H9 (cell line): Measurements from ENCODE around the gene GMNN. TPM values are rescaled to one million over a fixed set of nuclear protein-coding genes. Genes with fewer than 3 reads are reported as not detected.

Source experiments
- DNase-seq: peaks from one replicate; pipeline ENCODE4 v3.0.0-alpha.2; 2017
- H2AFZ ChIP-seq: one replicate; pipeline ENCODE4 v1.6.1; 2013; ENCODE audit warnings: mild to moderate bottlenecking, low read length, control low read depth, moderate library complexity
- H2AK5ac ChIP-seq: 2 replicates; pipeline ENCODE4 v1.6.1; 2013; ENCODE audit warnings: low read length, control low read depth, mixed read lengths; ENCODE audit not compliant: insufficient read length
- H2BK120ac ChIP-seq: one replicate; pipeline ENCODE4 v1.6.1; 2013; ENCODE audit warnings: low read depth, mild to moderate bottlenecking, low read length, control low read depth, inconsistent platforms; ENCODE audit not compliant: poor library complexity, severe bottlenecking
- H2BK12ac ChIP-seq: 2 replicates; pipeline ENCODE4 v1.6.1; 2013; ENCODE audit warnings: low read length, control low read depth, mixed read lengths, low read depth; ENCODE audit not compliant: insufficient read length
- H2BK15ac ChIP-seq: 2 replicates; pipeline ENCODE4 v1.6.1; 2013; ENCODE audit warnings: low read depth, low read length, control low read depth
- H2BK20ac ChIP-seq: one replicate; pipeline ENCODE4 v1.6.1; 2013; ENCODE audit warnings: low read depth, mild to moderate bottlenecking, low read length, control low read depth, inconsistent platforms; ENCODE audit not compliant: poor library complexity, severe bottlenecking
- H2BK5ac ChIP-seq: 2 replicates; pipeline ENCODE4 v1.6.1; 2013; ENCODE audit warnings: low read length, control low read depth, mixed read lengths; ENCODE audit not compliant: insufficient read length
- H3K14ac ChIP-seq: 2 replicates; pipeline ENCODE4 v1.6.1; 2013; ENCODE audit warnings: low read length, control low read depth; ENCODE audit not compliant: insufficient read depth
- H3K18ac ChIP-seq: 2 replicates; pipeline ENCODE4 v1.6.1; 2013; ENCODE audit warnings: low read depth, mild to moderate bottlenecking, mixed read lengths, low read length, control low read depth; ENCODE audit not compliant: insufficient read length
- H3K23ac ChIP-seq: 2 replicates; pipeline ENCODE4 v1.6.1; 2013; ENCODE audit warnings: low read length, control low read depth, mixed read lengths, low read depth; ENCODE audit not compliant: insufficient read length
- H3K23me2 ChIP-seq: 2 replicates; pipeline ENCODE4 v1.6.1; 2013; ENCODE audit warnings: low read depth, mild to moderate bottlenecking, mixed read lengths, low read length, control low read depth; ENCODE audit not compliant: insufficient read length, poor library complexity, severe bottlenecking
- H3K27ac ChIP-seq: 2 replicates; pipeline ENCODE4 v1.5.1; 2013; ENCODE audit warnings: low read length, control low read depth, mixed read lengths, low read depth; ENCODE audit not compliant: insufficient read length
- H3K27me3 ChIP-seq: 2 replicates; pipeline ENCODE4 v1.6.1; 2013; ENCODE audit warnings: low read length, control low read depth, inconsistent platforms; ENCODE audit not compliant: insufficient read depth
- H3K4ac ChIP-seq: 2 replicates; pipeline ENCODE4 v1.6.1; 2013; ENCODE audit warnings: low read depth, mild to moderate bottlenecking, control low read depth, inconsistent platforms, low read length, moderate library complexity
- H3K4me1 ChIP-seq: 2 replicates; pipeline ENCODE4 v1.6.1; 2013; ENCODE audit warnings: low read length, control low read depth, inconsistent platforms; ENCODE audit not compliant: insufficient read depth
- H3K4me2 ChIP-seq: 2 replicates; pipeline ENCODE4 v1.6.1; 2013; ENCODE audit warnings: low read length, control low read depth, mixed read lengths; ENCODE audit not compliant: insufficient read length, insufficient read depth
- H3K56ac ChIP-seq: 2 replicates; pipeline ENCODE4 v1.6.1; 2013; ENCODE audit warnings: low read depth, mild to moderate bottlenecking, mixed read lengths, low read length, control low read depth; ENCODE audit not compliant: insufficient read length
- H3K79me1 ChIP-seq: 2 replicates; pipeline ENCODE4 v1.6.1; 2013; ENCODE audit warnings: low read depth, mild to moderate bottlenecking, moderate library complexity, low read length, control low read depth, inconsistent platforms; ENCODE audit not compliant: insufficient read depth, poor library complexity, severe bottlenecking
- H3K79me2 ChIP-seq: 2 replicates; pipeline ENCODE4 v1.6.1; 2013; ENCODE audit warnings: low read length, control low read depth, inconsistent platforms; ENCODE audit not compliant: insufficient read depth
- H3K9ac ChIP-seq: 2 replicates; pipeline ENCODE4 v1.6.1; 2013; ENCODE audit warnings: low read length, control low read depth, mixed read lengths; ENCODE audit not compliant: insufficient read length; ENCODE audit errors: extremely low read depth
- H3K9me3 ChIP-seq: one replicate; pipeline ENCODE4 v1.6.1; 2013; ENCODE audit warnings: low read depth, low read length, inconsistent platforms; ENCODE audit not compliant: control insufficient read depth
- H3T11ph ChIP-seq: one replicate; pipeline ENCODE4 v1.6.1; 2013; ENCODE audit warnings: mild to moderate bottlenecking, low read length, control low read depth, inconsistent platforms
- H4K20me1 ChIP-seq: one replicate; pipeline ENCODE4 v1.6.1; 2013; ENCODE audit not compliant: control insufficient read depth, insufficient read length, insufficient read depth
- H4K5ac ChIP-seq: 2 replicates; pipeline ENCODE4 v1.6.1; 2013; ENCODE audit warnings: low read depth, mild to moderate bottlenecking, mixed read lengths, low read length, control low read depth; ENCODE audit not compliant: insufficient read length
- H4K8ac ChIP-seq: replicated peaks from 2 replicates; pipeline ENCODE4 v1.6.1; 2013; ENCODE audit warnings: low read length, control low read depth, mixed read lengths, low read depth; ENCODE audit not compliant: insufficient read length
- H4K91ac ChIP-seq: 2 replicates; pipeline ENCODE4 v1.6.1; 2013; ENCODE audit warnings: low read depth, mild to moderate bottlenecking, moderate library complexity, mixed read lengths, low read length, control low read depth; ENCODE audit not compliant: insufficient read length
- H3K27ac Mint-ChIP-seq, 3 experiments: 2 replicates in 2 of 3; 3 replicates in 1 of 3; pipeline ENCODE4 v1.8.0; 2020 to 2021; ENCODE audit warnings: mixed read lengths in 3 of 3, mild to moderate bottlenecking in 1 of 3, moderate library complexity in 1 of 3
- H3K27me3 Mint-ChIP-seq: 2 replicates; pipeline ENCODE4 v1.8.0; 2021; ENCODE audit warnings: low read depth, mild to moderate bottlenecking, moderate library complexity, mixed read lengths
- H3K36me3 Mint-ChIP-seq, 3 experiments: 2 replicates in 2 of 3; 3 replicates in 1 of 3; pipeline ENCODE4 v1.8.0; 2020 to 2021; ENCODE audit warnings: low read depth in 3 of 3, mixed read lengths in 3 of 3; ENCODE audit not compliant: insufficient read depth in 1 of 3
- H3K4me1 Mint-ChIP-seq, 2 experiments: 2 replicates each; pipeline ENCODE4 v1.8.0; 2020; ENCODE audit warnings: mixed read lengths in 2 of 2
- H3K4me3 Mint-ChIP-seq, 2 experiments: 2 replicates in 1 of 2; 3 replicates in 1 of 2; pipeline ENCODE4 v1.8.0; 2020 to 2021; ENCODE audit warnings: mild to moderate bottlenecking in 2 of 2, mixed read lengths in 2 of 2, moderate library complexity in 1 of 2
- H3K9me3 Mint-ChIP-seq, 2 experiments: 2 replicates in 1 of 2; 3 replicates in 1 of 2; pipeline ENCODE4 v1.8.0; 2020; ENCODE audit warnings: mild to moderate bottlenecking in 2 of 2, mixed read lengths in 2 of 2, moderate library complexity in 1 of 2
- WGBS: extraction: QIAGEN DNeasy Blood & Tissue Kit; methylation state at CpG from one replicate; pipeline ENCODE4 v1.1.7; 2013; ENCODE audit warnings: missing lambda C conversion rate, low lambda C conversion rate, mixed read lengths; ENCODE audit not compliant: insufficient read length; ENCODE audit errors: extremely low coverage; 5-methylcytosine and 5-hydroxymethylcytosine counted together
- total RNA-seq: library from RNA; stranded (reverse); gene quantifications from 2 replicates; pipeline ENCODE4 v1.2.1, GENCODE V29; 2021
- TF ChIP-seq, protein P1 (sequence below): fragments of 200-600 bp; sonication (generic); conservative IDR thresholded peaks from 3 replicates; pipeline ENCODE4 v1.8.0; 2021; ENCODE audit warnings: antibody characterized with exemption, mild to moderate bottlenecking

Gene GMNN
- total RNA-seq, 1 experiment from 2014 or later, result 106 TPM

DNA sequence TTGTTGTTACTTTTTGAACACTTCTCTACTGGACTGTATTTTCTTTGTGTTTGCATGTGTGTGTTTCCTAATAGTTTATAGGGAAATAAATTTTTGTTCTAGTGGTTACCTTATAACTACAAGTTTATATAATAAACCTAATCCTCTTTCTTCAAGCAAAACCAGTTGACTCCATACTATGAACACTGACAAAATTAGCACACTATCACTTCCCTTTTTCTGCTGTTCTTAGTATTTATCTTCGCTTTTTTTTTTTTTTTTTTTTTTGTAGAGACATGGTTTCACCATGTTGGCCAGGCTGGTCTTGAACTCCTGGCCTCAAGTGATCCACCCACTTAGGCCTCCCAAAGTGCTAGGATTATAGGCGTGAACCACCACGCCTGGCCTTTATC, 30.8 kb upstream of the GMNN start:
- Histone ChIP-seq H3K79me1 (no peaks in the 10 kb centered on the region), H4K5ac (no peak overlapping the region), H3K14ac (no peak overlapping the region), H3K23me2 (no peaks in the 10 kb centered on the region), H3K56ac (no peak overlapping the region), H2AFZ (no peak overlapping the region), H2AK5ac (no peak overlapping the region), H2BK120ac (no peak overlapping the region), H4K91ac (no peak overlapping the region), H3K4me1 (no peaks in the 10 kb centered on the region), H3K27me3 (no peaks in the 10 kb centered on the region), H3T11ph (no peak overlapping the region), H3K9me3 (no peaks in the 10 kb centered on the region), H2BK20ac (no peak overlapping the region), H3K23ac (no peak overlapping the region), H2BK15ac (no peak overlapping the region), H3K27ac (no peak overlapping the region), H4K8ac (no peak overlapping the region), H2BK12ac (no peak overlapping the region), H3K9ac (no peak overlapping the region), H3K4ac (no peak overlapping the region), H3K18ac (no peak overlapping the region), H3K4me2 (no peak overlapping the region), H4K20me1 (no peaks in the 10 kb centered on the region), H2BK5ac (no peak overlapping the region), H3K79me2 (no peaks in the 10 kb centered on the region)
- no peaks in the 10 kb centered on the region; the same call in 1 of the 2 replicates for H3K27me3 Mint-ChIP-seq
- H3K27ac Mint-ChIP-seq, result no peak overlapping the region
- DNase-seq, result no peak
- no CpG with 5 or more reads among the region's 3 CpGs for WGBS
- H3K4me1 Mint-ChIP-seq, result no peaks in the 10 kb centered on the region
- no peaks in the 10 kb centered on the region for H3K36me3 Mint-ChIP-seq
- H3K4me3 Mint-ChIP-seq, result no peak overlapping the region
- TF ChIP-seq, protein P1, sequence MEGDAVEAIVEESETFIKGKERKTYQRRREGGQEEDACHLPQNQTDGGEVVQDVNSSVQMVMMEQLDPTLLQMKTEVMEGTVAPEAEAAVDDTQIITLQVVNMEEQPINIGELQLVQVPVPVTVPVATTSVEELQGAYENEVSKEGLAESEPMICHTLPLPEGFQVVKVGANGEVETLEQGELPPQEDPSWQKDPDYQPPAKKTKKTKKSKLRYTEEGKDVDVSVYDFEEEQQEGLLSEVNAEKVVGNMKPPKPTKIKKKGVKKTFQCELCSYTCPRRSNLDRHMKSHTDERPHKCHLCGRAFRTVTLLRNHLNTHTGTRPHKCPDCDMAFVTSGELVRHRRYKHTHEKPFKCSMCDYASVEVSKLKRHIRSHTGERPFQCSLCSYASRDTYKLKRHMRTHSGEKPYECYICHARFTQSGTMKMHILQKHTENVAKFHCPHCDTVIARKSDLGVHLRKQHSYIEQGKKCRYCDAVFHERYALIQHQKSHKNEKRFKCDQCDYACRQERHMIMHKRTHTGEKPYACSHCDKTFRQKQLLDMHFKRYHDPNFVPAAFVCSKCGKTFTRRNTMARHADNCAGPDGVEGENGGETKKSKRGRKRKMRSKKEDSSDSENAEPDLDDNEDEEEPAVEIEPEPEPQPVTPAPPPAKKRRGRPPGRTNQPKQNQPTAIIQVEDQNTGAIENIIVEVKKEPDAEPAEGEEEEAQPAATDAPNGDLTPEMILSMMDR, result no peak
- H3K9me3 Mint-ChIP-seq, result no peaks in the 10 kb centered on the region
